ENCODE measurements around the gene PDCD4. TPM values are rescaled to one million over a fixed set of nuclear protein-coding genes. Genes with fewer than 3 reads are reported as not detected.

The PDCD4 gene
- polyA plus RNA-seq, 1 of the 3 experiments (the other 2 are of a cell fraction): 23.3 TPM

DNA sequence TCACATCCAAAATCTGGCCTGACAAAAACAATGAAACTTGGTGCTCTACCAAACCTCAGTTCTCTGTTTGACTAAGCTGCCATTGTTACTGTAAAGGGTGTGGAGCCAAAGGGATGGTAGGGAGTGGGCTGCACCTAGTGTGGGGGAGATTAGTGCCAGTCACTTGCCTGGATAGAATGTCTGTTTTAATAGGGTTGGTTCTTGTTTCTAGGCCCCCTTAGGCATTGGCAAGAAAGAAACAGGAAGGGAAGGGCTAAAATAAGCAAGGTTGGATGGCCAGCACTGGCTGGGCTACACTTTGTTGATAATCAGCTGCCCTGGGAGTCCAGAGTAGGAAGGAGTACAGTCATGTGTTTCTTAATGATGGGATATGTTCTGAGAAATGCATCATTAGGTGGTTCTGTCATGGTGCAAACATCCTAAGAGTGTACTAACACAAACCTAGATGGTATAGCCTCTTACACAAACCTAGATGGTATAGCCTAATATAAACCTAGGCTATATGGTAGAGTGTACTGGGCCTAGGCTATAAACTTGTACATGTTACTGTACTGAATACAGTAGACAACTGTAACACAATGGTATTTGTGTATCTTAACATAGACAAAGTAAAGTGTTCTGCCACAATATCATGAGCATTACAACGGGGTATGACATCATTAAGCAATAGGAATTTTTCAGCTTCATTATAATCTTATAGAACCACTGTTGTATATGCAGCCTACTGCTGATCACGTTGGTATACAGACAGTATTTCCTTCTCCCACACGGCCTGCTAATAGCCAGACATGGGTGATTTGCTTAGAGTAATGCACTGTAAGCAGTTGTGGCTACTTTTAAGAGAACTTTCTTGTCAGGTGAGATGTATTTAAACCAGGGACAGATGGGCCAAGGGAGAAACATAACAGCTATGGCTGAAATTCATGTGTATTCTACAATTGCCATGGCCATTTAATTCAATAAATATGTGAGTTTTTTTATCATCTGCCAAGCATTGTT, 31.9 kb downstream of the PDCD4 start:
- TF ChIP-seq MXI1 (IDR thresholded peaks at IDR 0.05; ENCODE audit: low read depth, low read length): no peak
- TF ChIP-seq CHD2 (IDR thresholded peaks at IDR 0.05; ENCODE audit: low read length, partially characterized antibody): no peak
- TF ChIP-seq, protein P1, sequence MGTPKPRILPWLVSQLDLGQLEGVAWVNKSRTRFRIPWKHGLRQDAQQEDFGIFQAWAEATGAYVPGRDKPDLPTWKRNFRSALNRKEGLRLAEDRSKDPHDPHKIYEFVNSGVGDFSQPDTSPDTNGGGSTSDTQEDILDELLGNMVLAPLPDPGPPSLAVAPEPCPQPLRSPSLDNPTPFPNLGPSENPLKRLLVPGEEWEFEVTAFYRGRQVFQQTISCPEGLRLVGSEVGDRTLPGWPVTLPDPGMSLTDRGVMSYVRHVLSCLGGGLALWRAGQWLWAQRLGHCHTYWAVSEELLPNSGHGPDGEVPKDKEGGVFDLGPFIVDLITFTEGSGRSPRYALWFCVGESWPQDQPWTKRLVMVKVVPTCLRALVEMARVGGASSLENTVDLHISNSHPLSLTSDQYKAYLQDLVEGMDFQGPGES (IDR thresholded peaks at IDR 0.05; ENCODE audit: low read depth, low read length): no peak
- TF ChIP-seq RFX5 (IDR thresholded peaks at IDR 0.05; ENCODE audit: low read length): no peak
- no peak for TF ChIP-seq SIN3A (IDR thresholded peaks at IDR 0.05; ENCODE audit: borderline replicate concordance, low read depth, low read length)
- TF ChIP-seq NRF1 (IDR thresholded peaks at IDR 0.05; ENCODE audit: low read depth, low read length): no peak
- no peak for TF ChIP-seq RCOR1 (IDR thresholded peaks at IDR 0.05; ENCODE audit: low read length)
- no peak for TF ChIP-seq JUND (IDR thresholded peaks at IDR 0.05)
- TF ChIP-seq, protein P2, sequence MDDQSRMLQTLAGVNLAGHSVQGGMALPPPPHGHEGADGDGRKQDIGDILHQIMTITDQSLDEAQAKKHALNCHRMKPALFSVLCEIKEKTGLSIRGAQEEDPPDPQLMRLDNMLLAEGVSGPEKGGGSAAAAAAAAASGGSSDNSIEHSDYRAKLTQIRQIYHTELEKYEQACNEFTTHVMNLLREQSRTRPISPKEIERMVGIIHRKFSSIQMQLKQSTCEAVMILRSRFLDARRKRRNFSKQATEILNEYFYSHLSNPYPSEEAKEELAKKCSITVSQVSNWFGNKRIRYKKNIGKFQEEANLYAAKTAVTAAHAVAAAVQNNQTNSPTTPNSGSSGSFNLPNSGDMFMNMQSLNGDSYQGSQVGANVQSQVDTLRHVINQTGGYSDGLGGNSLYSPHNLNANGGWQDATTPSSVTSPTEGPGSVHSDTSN (IDR thresholded peaks at IDR 0.05): no peak
- TF ChIP-seq, protein P3, sequence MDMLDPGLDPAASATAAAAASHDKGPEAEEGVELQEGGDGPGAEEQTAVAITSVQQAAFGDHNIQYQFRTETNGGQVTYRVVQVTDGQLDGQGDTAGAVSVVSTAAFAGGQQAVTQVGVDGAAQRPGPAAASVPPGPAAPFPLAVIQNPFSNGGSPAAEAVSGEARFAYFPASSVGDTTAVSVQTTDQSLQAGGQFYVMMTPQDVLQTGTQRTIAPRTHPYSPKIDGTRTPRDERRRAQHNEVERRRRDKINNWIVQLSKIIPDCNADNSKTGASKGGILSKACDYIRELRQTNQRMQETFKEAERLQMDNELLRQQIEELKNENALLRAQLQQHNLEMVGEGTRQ (IDR thresholded peaks at IDR 0.05; ENCODE audit: borderline replicate concordance, low read depth, low read length): no peak
- TF ChIP-seq NFIC (IDR thresholded peaks at IDR 0.05; ENCODE audit: borderline replicate concordance): no peak
- TF ChIP-seq, protein P4, sequence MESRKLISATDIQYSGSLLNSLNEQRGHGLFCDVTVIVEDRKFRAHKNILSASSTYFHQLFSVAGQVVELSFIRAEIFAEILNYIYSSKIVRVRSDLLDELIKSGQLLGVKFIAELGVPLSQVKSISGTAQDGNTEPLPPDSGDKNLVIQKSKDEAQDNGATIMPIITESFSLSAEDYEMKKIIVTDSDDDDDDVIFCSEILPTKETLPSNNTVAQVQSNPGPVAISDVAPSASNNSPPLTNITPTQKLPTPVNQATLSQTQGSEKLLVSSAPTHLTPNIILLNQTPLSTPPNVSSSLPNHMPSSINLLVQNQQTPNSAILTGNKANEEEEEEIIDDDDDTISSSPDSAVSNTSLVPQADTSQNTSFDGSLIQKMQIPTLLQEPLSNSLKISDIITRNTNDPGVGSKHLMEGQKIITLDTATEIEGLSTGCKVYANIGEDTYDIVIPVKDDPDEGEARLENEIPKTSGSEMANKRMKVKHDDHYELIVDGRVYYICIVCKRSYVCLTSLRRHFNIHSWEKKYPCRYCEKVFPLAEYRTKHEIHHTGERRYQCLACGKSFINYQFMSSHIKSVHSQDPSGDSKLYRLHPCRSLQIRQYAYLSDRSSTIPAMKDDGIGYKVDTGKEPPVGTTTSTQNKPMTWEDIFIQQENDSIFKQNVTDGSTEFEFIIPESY (IDR thresholded peaks at IDR 0.05; ENCODE audit: borderline replicate concordance, low read depth): no peak
- TF ChIP-seq TAF1 (IDR thresholded peaks at IDR 0.05; ENCODE audit: borderline replicate concordance, low read depth, low read length): no peak
- no peak for TF ChIP-seq EZH2phosphoT487 (IDR thresholded peaks at IDR 0.05; ENCODE audit: borderline replicate concordance, low read depth)
- no peak for TF ChIP-seq CTCF (IDR thresholded peaks at IDR 0.05)
- no peak for TF ChIP-seq FOXJ3 (CRISPR knock-in tag; IDR thresholded peaks at IDR 0.05)
- TF ChIP-seq REST (IDR thresholded peaks at IDR 0.05; ENCODE audit: low read depth, low read length): no peak
- no peak for TF ChIP-seq YY1 (IDR thresholded peaks at IDR 0.05; ENCODE audit: low read depth)
- 95% methylated on average over 3 of the region's 3 CpGs for WGBS (ENCODE audit: low lambda C conversion rate)
- ChIA-PET POLR2A (interaction anchor here (0.6 kb wide), 1 partner anchor 16 kb away, joined by 3 read pairs; the partner anchor contains the start of genes BBIP1 and SHOC2), CTCF (interaction anchor here (0.7 to 3.3 kb wide), 4 partner anchors 10 to 157 kb away, joined by 3 to 20 read pairs (median 4); no protein-coding TSS in a partner anchor)
- H3F3A ChIP-seq (replicated peaks; ENCODE audit: insufficient read depth): peaks cover 1% of the 10 kb centered on the region
- H3K36me3 ChIP-seq (replicated peaks in 1 of 2; ENCODE audit: control insufficient read depth in 1 of 2, insufficient read depth in 2 of 2, low read length in 1 of 2): peaks cover 31 to 34% of the 10 kb centered on the region in 2 experiments
- H4K20me1 ChIP-seq (ENCODE audit: insufficient read depth): no peaks in the 10 kb centered on the region
- H3K9ac ChIP-seq: no peak overlapping the region
- no peak overlapping the region for H3K4me2 ChIP-seq
- peaks cover 4 to 5% of the 10 kb centered on the region in 2 experiments; a peak in 3 of 4 replicates for H3K4me1 ChIP-seq (ENCODE audit: control insufficient read depth in 1 of 2, insufficient read depth in 2 of 2, low read depth in 1 of 2, low read length in 1 of 2)
- no peak overlapping the region for H2AFZ ChIP-seq (ENCODE audit: low read depth)
- H3K79me2 ChIP-seq (ENCODE audit: insufficient read depth): no peaks in the 10 kb centered on the region
- no peaks in the 10 kb centered on the region for H3K27me3 ChIP-seq (ENCODE audit: insufficient read depth)
- DNase-seq: no peak
- H3K27ac ChIP-seq (ENCODE audit: low read depth in 2 of 2, low read length in 1 of 2): no peak overlapping the region; a peak in 1 of 4 replicates
- no peaks in the 10 kb centered on the region for H3K9me3 ChIP-seq
- no peak overlapping the region for H3K4me3 ChIP-seq (ENCODE audit: low read depth in 2 of 2, low read length in 1 of 2)
- no peaks in the 10 kb centered on the region for H3K9me2 ChIP-seq

Data from SK-N-SH (cell line).